A549 (cell line): ENCODE data around the gene TMEM238. TPM values are rescaled to one million over a fixed set of nuclear protein-coding genes. Genes with fewer than 3 reads are reported as not detected.

Experiments used
- ATAC-seq, 2 experiments: fragments of 200-7000 bp in 1 of 2; fragments of >200 bp in 1 of 2; cut with Nextera tagmentation in 1 of 2; cut with Tn5 transposase in 1 of 2; 3 replicates each; pipeline versions ENCODE4 v1.8.0 to v1.9.1; 2018 to 2020; ENCODE audit warnings: mild to moderate bottlenecking in 1 of 2, moderate library complexity in 1 of 2
- CTCF ChIA-PET: fragments of 300-600 bp; sonication (Branson Sonifier 250); formaldehyde crosslinking; extraction: SDS; loops from one replicate; lab custom pipeline; 2021; ENCODE audit warnings: antibody characterized with exemption, inconsistent platforms; lab: Yijun Ruan, JAX
- POLR2A ChIA-PET: fragments of 350-600 bp; formaldehyde crosslinking; extraction: SDS; loops from one replicate; lab custom pipeline; 2021; ENCODE audit warnings: antibody characterized with exemption, inconsistent platforms; lab: Yijun Ruan, JAX
- DNase-seq, 2 experiments: peaks; one replicate each; pipeline versions ENCODE4 v3.0.0 to v3.0.0-alpha.2; 2011 to 2016; ENCODE audit warnings: low read depth in 1 of 2, low spot score in 1 of 2
- FAIRE-seq: peaks from 2 replicates; lab custom pipeline; 2011; peaks lifted over from hg19 to GRCh38; lab: Jason Lieb, UNC
- H3K27ac ChIP-seq, 2 experiments: fragments of >200 bp; sonication (Bioruptor Twin); formaldehyde crosslinking; 3 replicates each; pipeline ENCODE4 v1.5.1; 2016 to 2017
- H3K4me1 ChIP-seq: fragments of >200 bp; sonication (Bioruptor Twin); formaldehyde crosslinking; 3 replicates; pipeline ENCODE4 v1.6.1; 2016
- H3K4me2 ChIP-seq: fragments of >200 bp; sonication (Bioruptor Twin); formaldehyde crosslinking; 3 replicates; pipeline ENCODE4 v1.6.1; 2016
- H3K4me3 ChIP-seq: fragments of >200 bp; sonication (Bioruptor Twin); formaldehyde crosslinking; 3 replicates; pipeline ENCODE4 v1.5.1; 2016
- H3K9me3 ChIP-seq: fragments of >200 bp; sonication (Bioruptor Twin); formaldehyde crosslinking; 3 replicates; pipeline ENCODE4 v1.6.1; 2016
- BHLHE40 ChIP-seq: IDR thresholded peaks from 2 replicates; pipeline ENCODE4 v1.6.1; 2012; ENCODE audit warnings: low read depth, low read length, inconsistent platforms
- CBX8 ChIP-seq: fragments of 200-600 bp; sonication (generic); IDR thresholded peaks from 2 replicates; pipeline ENCODE4 v1.6.1; 2016
- CEBPB ChIP-seq, 2 experiments: fragments of >200 bp in 1 of 2; sonication (Bioruptor Twin) in 1 of 2; formaldehyde crosslinking in 1 of 2; IDR thresholded peaks; 2 replicates each; pipeline ENCODE4 v1.6.1; 2012 to 2016
- EHMT2 ChIP-seq: fragments of 200-600 bp; sonication (generic); IDR thresholded peaks from 2 replicates; pipeline ENCODE4 v1.6.1; 2016; ENCODE audit warnings: antibody characterized with exemption, low read depth, mild to moderate bottlenecking, moderate library complexity
- FOXS1 ChIP-seq: fragments of 250-450 bp; sonication (Bioruptor Pico); IDR thresholded peaks from 2 replicates; pipeline ENCODE4 v1.5.0; 2020; ENCODE audit warnings: mild to moderate bottlenecking, moderate library complexity
- GATA3 ChIP-seq: IDR thresholded peaks from 2 replicates; pipeline ENCODE4 v1.6.1; 2012; ENCODE audit warnings: borderline replicate concordance
- HOXB13 ChIP-seq: fragments of 250-450 bp; sonication (Bioruptor Pico); IDR thresholded peaks from 2 replicates; pipeline ENCODE4 v1.5.0; 2020; ENCODE audit warnings: low read depth, mild to moderate bottlenecking, moderate library complexity
- HOXB5 ChIP-seq: fragments of 250-450 bp; sonication (Bioruptor Pico); IDR thresholded peaks from 2 replicates; pipeline ENCODE4 v1.5.0; 2020; ENCODE audit warnings: mild to moderate bottlenecking, moderate library complexity
- JUN ChIP-seq, 2 experiments: fragments of >200 bp; sonication (Bioruptor Twin); formaldehyde crosslinking; IDR thresholded peaks; 2 replicates in 1 of 2; 3 replicates in 1 of 2; pipeline ENCODE4 v1.6.1; 2016 to 2017
- KDM1A ChIP-seq: fragments of 200-600 bp; sonication (generic); IDR thresholded peaks from 2 replicates; pipeline ENCODE4 v1.6.1; 2016; ENCODE audit warnings: low read depth, mild to moderate bottlenecking
- MAFK ChIP-seq: fragments of 450-650 bp; IDR thresholded peaks from 2 replicates; pipeline ENCODE4 v1.6.1; 2014; ENCODE audit not compliant: partially characterized antibody
- MAZ ChIP-seq: fragments of 150-350 bp; IDR thresholded peaks from 2 replicates; pipeline ENCODE4 v1.6.1; 2014; ENCODE audit warnings: antibody characterized with exemption, low read depth, low read length, borderline replicate concordance
- NPAS2 ChIP-seq: fragments of 250-450 bp; sonication (Bioruptor Pico); IDR thresholded peaks from 2 replicates; pipeline ENCODE4 v1.8.0; 2022; ENCODE audit warnings: mild to moderate bottlenecking, moderate library complexity, borderline replicate concordance
- NR3C1 ChIP-seq: fragments of >200 bp; sonication (Bioruptor Twin); formaldehyde crosslinking; IDR thresholded peaks from 3 replicates; pipeline ENCODE4 v1.6.1; 2017
- POLR2A ChIP-seq: IDR thresholded peaks from 2 replicates; pipeline ENCODE4 v1.6.1; 2012; ENCODE audit warnings: mild to moderate bottlenecking, low read length
- RCOR1 ChIP-seq: fragments of 150-350 bp; IDR thresholded peaks from 2 replicates; pipeline ENCODE4 v1.6.1; 2014; ENCODE audit warnings: antibody characterized with exemption, low read length, low read depth
- RNF2 ChIP-seq: fragments of 200-600 bp; sonication (generic); IDR thresholded peaks from 2 replicates; pipeline ENCODE4 v1.6.1; 2016; ENCODE audit warnings: low read depth, mild to moderate bottlenecking, antibody characterized with exemption, moderate library complexity, borderline replicate concordance
- SMC3 ChIP-seq: fragments of >200 bp; sonication (Bioruptor Twin); formaldehyde crosslinking; IDR thresholded peaks from 3 replicates; pipeline ENCODE4 v1.6.1; 2018; ENCODE audit warnings: inconsistent platforms
- TFCP2L1 ChIP-seq: fragments of 250-450 bp; sonication (Bioruptor Pico); IDR thresholded peaks from 2 replicates; pipeline ENCODE4 v1.5.0; 2021; ENCODE audit warnings: mild to moderate bottlenecking
- ZFP36 ChIP-seq: fragments of 450-650 bp; IDR thresholded peaks from 2 replicates; pipeline ENCODE4 v1.6.1; 2014; ENCODE audit warnings: borderline replicate concordance; ENCODE audit not compliant: partially characterized antibody
- ZSCAN20 ChIP-seq: fragments of 250-450 bp; sonication (Bioruptor Pico); IDR thresholded peaks from 2 replicates; pipeline ENCODE4 v1.8.0; 2022; ENCODE audit warnings: mild to moderate bottlenecking, moderate library complexity
- WGBS: methylation state at CpG from one replicate; pipeline ENCODE4 v1.1.6; 2017; ENCODE audit errors: missing lambda C conversion rate; 5-methylcytosine and 5-hydroxymethylcytosine counted together
- polyA plus RNA-seq, 4 experiments: library from polyadenylated mRNA; depleted of rRNA in 3 of 4; stranded (reverse); fragments of >200 nt; fragmentation: RNase III in 1 of 4; extraction: RNeasy Plus Mini Kit Qiagen cat#74134 plus additional on column Dnase treatment in 1 of 4; gene quantifications; 2 replicates in 3 of 4; 3 replicates in 1 of 4; pipeline ENCODE4 v1.2.3, GENCODE V29; 2011 to 2017
- TF ChIP-seq, protein P1 (sequence below): fragments of >200 bp; sonication (Bioruptor Twin); formaldehyde crosslinking; IDR thresholded peaks from 3 replicates; pipeline ENCODE4 v1.6.1; 2016
- TF ChIP-seq, protein P2 (sequence below): fragments of >200 bp; sonication (Bioruptor Twin); formaldehyde crosslinking; IDR thresholded peaks from 3 replicates; pipeline ENCODE4 v1.5.1; 2016
- TF ChIP-seq, protein P3 (sequence below): fragments of >200 bp; sonication (Bioruptor Twin); formaldehyde crosslinking; IDR thresholded peaks from 2 replicates; pipeline ENCODE4 v1.6.1; 2016
- TF ChIP-seq, protein P4 (sequence below): fragments of 200-600 bp; sonication (generic); IDR thresholded peaks from 2 replicates; pipeline ENCODE4 v1.6.1; 2016; ENCODE audit warnings: antibody characterized with exemption, mild to moderate bottlenecking, moderate library complexity

Gene TMEM238
- polyA plus RNA-seq, 2 of the 4 experiments (the other 2 are of a cell fraction) = 0.70 to 2.5 TPM

DNA sequence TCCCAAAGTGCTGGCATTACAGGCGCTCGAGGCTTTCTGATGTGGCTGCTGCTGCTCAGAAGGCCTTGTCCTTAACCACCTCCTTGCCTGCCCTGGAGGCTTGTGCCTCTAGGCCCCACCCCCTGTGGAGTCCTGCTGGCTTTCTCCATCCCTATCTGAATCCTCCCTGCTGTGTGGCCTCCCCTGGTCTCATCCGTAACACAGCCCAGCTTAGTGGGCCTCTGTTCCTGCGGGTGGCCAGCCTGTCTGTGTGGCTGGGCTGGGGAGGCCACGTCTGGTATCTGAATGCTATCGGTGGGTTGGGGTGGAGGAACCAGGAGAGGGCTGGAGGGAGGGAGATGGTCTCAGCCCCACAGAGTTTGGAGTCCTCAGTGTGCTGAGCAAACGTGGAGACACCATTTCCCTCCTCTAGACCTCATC lies 6.4 kb upstream of the TMEM238 start:
- ATAC-seq (no peak), DNase-seq (no peak), FAIRE-seq (no peak)
- Histone ChIP-seq H3K4me3 (no peak overlapping the region), H3K9me3 (no peaks in the 10 kb centered on the region), H3K27ac (peak overlapping the region in 1 of 2 experiments; percentile 99; a peak in 3 of 6 replicates), H3K4me1 (peaks cover 61% of the 10 kb centered on the region), H3K4me2 (peak overlapping the region; percentile 90; the same call in 2 of the 3 replicates)
- TF ChIP-seq TFCP2L1 (CRISPR knock-in tag) (0 out of 2 replicates have a peak, but pooled peaks have one; percentile 9), GATA3 (0 out of 2 replicates have a peak, but pooled peaks have one; percentile 8), EHMT2 (no peak)
- 83% methylated on average over 7 of the region's 7 CpGs for WGBS
- ChIA-PET CTCF (interaction anchor here (0.8 to 7.0 kb wide), 9 partner anchors 12 to 257 kb away, joined by 3 to 38 read pairs (median 6); partner anchors contain the start of genes CCDC106 and UBE2S), POLR2A (interaction anchor here (0.8 to 6.5 kb wide), 5 partner anchors 15 to 273 kb away, joined by 3 to 55 read pairs (median 4); partner anchors contain the start of genes HSPBP1, PPP1R12C and UBE2S)

DNA sequence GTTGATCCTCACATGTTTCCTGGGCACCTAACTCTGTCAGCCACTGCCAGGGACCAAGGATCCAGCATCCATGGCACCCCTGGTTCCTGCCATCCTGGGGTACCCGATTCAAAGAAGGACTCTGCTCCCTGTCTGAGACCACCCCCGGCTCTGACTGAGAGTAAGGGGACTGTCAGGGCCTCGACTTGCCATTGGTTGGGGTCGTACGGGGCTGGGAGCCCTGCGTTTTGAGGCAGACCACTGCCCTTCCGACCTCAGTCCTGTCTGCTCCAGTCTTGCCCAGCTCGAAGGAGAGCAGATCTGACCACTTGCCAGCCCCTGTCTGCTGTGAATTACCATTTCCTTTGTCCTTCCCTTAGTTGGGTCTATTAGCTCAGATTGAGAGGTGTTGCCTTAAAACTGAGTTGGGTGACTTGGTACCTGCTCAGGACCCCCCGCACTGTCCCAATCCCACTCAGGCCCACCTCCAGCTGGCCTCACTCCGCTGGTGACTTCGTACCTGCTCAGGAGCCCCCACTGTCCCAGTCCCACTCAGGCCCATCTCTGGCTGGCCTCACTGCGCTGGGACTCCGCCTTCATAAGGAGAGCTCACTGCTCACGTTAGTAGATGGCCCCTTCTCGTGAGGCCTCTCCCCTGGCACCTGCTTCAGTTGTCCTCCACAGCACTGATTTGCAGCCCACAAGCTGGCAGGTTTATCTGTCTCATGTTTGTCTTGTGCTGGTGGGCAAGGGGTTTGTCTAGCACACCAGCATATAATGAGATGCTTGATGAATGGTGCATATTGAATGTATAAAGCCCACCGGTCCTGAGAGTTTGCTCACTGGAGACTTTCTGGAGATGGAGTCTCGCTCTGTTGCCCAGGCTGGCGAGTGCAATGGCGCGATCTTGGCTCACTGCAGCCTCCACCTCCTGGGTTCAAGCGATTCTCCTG lies 5.6 kb upstream of the TMEM238 start:
- ATAC-seq (no peak), DNase-seq (no peak), FAIRE-seq (no peak)
- no peaks in the 10 kb centered on the region for H3K9me3 ChIP-seq
- CTCF ChIA-PET = interaction anchor here (0.8 to 7.0 kb wide), 10 partner anchors 13 to 248 kb away, joined by 3 to 38 read pairs (median 4); partner anchors contain the start of gene UBE2S
- WGBS = 90% methylated on average over 21 of the region's 21 CpGs
- peak overlapping the region; percentile 89; the same call in 2 of the 3 replicates for H3K4me3 ChIP-seq
- TF ChIP-seq CEBPB (IDR thresholded peaks at IDR 0.05) = no peak
- TF ChIP-seq CBX8 = no peak
- no peak for TF ChIP-seq HOXB13 (CRISPR knock-in tag)
- TF ChIP-seq, protein P1, sequence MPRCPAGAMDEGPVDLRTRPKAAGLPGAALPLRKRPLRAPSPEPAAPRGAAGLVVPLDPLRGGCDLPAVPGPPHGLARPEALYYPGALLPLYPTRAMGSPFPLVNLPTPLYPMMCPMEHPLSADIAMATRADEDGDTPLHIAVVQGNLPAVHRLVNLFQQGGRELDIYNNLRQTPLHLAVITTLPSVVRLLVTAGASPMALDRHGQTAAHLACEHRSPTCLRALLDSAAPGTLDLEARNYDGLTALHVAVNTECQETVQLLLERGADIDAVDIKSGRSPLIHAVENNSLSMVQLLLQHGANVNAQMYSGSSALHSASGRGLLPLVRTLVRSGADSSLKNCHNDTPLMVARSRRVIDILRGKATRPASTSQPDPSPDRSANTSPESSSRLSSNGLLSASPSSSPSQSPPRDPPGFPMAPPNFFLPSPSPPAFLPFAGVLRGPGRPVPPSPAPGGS = peak; percentile 39; the same call in 2 of the 3 replicates
- no peak for TF ChIP-seq NR3C1
- TF ChIP-seq JUN (IDR thresholded peaks at IDR 0.05) = peak; percentile 18 to 65; a peak in 3 of 5 replicates
- TF ChIP-seq RNF2 = no peak
- no peak for TF ChIP-seq KDM1A
- TF ChIP-seq SMC3 = no peak
- TF ChIP-seq MAFK = no peak
- TF ChIP-seq, protein P2, sequence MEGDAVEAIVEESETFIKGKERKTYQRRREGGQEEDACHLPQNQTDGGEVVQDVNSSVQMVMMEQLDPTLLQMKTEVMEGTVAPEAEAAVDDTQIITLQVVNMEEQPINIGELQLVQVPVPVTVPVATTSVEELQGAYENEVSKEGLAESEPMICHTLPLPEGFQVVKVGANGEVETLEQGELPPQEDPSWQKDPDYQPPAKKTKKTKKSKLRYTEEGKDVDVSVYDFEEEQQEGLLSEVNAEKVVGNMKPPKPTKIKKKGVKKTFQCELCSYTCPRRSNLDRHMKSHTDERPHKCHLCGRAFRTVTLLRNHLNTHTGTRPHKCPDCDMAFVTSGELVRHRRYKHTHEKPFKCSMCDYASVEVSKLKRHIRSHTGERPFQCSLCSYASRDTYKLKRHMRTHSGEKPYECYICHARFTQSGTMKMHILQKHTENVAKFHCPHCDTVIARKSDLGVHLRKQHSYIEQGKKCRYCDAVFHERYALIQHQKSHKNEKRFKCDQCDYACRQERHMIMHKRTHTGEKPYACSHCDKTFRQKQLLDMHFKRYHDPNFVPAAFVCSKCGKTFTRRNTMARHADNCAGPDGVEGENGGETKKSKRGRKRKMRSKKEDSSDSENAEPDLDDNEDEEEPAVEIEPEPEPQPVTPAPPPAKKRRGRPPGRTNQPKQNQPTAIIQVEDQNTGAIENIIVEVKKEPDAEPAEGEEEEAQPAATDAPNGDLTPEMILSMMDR = no peak
- TF ChIP-seq RCOR1 = no peak
- no peak for TF ChIP-seq FOXS1 (CRISPR knock-in tag)
- TF ChIP-seq, protein P3, sequence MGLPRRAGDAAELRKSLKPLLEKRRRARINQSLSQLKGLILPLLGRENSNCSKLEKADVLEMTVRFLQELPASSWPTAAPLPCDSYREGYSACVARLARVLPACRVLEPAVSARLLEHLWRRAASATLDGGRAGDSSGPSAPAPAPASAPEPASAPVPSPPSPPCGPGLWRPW = no peak
- no peak for TF ChIP-seq HOXB5 (CRISPR knock-in tag)
- TF ChIP-seq, protein P4, sequence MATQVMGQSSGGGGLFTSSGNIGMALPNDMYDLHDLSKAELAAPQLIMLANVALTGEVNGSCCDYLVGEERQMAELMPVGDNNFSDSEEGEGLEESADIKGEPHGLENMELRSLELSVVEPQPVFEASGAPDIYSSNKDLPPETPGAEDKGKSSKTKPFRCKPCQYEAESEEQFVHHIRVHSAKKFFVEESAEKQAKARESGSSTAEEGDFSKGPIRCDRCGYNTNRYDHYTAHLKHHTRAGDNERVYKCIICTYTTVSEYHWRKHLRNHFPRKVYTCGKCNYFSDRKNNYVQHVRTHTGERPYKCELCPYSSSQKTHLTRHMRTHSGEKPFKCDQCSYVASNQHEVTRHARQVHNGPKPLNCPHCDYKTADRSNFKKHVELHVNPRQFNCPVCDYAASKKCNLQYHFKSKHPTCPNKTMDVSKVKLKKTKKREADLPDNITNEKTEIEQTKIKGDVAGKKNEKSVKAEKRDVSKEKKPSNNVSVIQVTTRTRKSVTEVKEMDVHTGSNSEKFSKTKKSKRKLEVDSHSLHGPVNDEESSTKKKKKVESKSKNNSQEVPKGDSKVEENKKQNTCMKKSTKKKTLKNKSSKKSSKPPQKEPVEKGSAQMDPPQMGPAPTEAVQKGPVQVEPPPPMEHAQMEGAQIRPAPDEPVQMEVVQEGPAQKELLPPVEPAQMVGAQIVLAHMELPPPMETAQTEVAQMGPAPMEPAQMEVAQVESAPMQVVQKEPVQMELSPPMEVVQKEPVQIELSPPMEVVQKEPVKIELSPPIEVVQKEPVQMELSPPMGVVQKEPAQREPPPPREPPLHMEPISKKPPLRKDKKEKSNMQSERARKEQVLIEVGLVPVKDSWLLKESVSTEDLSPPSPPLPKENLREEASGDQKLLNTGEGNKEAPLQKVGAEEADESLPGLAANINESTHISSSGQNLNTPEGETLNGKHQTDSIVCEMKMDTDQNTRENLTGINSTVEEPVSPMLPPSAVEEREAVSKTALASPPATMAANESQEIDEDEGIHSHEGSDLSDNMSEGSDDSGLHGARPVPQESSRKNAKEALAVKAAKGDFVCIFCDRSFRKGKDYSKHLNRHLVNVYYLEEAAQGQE = no peak
- TF ChIP-seq BHLHE40 = no peak
- TF ChIP-seq ZFP36 = no peak
- TF ChIP-seq ZSCAN20 (CRISPR knock-in tag) = no peak
- TF ChIP-seq NPAS2 (CRISPR knock-in tag) = no peak
- no peak for TF ChIP-seq EHMT2
- TF ChIP-seq MAZ = no peak
- TF ChIP-seq POLR2A = peak; percentile 29; the same call in 1 of the 2 replicates
- POLR2A ChIA-PET = interaction anchor here (0.6 to 6.5 kb wide), 6 partner anchors 16 to 233 kb away, joined by 3 to 55 read pairs (median 4); partner anchors contain the start of genes HSPBP1, IL11 and UBE2S
- peaks cover 64% of the 10 kb centered on the region for H3K4me1 ChIP-seq
- H3K27ac ChIP-seq = peak overlapping the region; percentile 15 to 99; a peak in 3 of 6 replicates
- peak overlapping the region; percentile 90 for H3K4me2 ChIP-seq
